ENCODE measurements around the gene NKX1-1. TPM values are rescaled to one million over a fixed set of nuclear protein-coding genes. Genes with fewer than 3 reads are reported as not detected.

Gene NKX1-1
- total and polyA plus RNA-seq, 2 of the 8 experiments (the other 6 are each of a cell fraction or from before 2014, with no cell fraction given) = not detected

GRCh38 chr4:1376841-1377605, 29.2 kb downstream of the NKX1-1 start (continued):
- TF ChIP-seq MAX (IDR thresholded peaks at IDR 0.05) (no peak), RFX5 (IDR thresholded peaks at IDR 0.05; ENCODE audit: borderline replicate concordance, low read depth, low read length) (no peak), HDAC6 (IDR thresholded peaks at IDR 0.05; ENCODE audit: low read depth, low read length) (no peak), RAD21 (IDR thresholded peaks at IDR 0.05 in 1 of 2, conservative IDR thresholded peaks at IDR 0.05 in 1 of 2; ENCODE audit: low read depth in 2 of 2, low read length in 2 of 2) (peak; percentile 43), EZH2 (IDR thresholded peaks at IDR 0.05; ENCODE audit: low read depth, low read length, severe bottlenecking) (no peak), USF2 (IDR thresholded peaks at IDR 0.05; ENCODE audit: low read length) (no peak), YY1 (IDR thresholded peaks at IDR 0.05; ENCODE audit: low read depth, low read length) (no peak), SP4 (IDR thresholded peaks at IDR 0.05; ENCODE audit: low read length) (no peak), GABPA (IDR thresholded peaks at IDR 0.05; ENCODE audit: borderline replicate concordance, insufficient read depth, low read length) (0 out of 2 replicates have a peak, but pooled peaks have one; percentile 40), FOSL1 (IDR thresholded peaks at IDR 0.05; ENCODE audit: insufficient read depth, low read depth, low read length) (no peak), RNF2 (IDR thresholded peaks at IDR 0.05; ENCODE audit: borderline replicate concordance, low read depth, low read length, missing control alignments, poor library complexity, severe bottlenecking) (no peak), BCL11A (IDR thresholded peaks at IDR 0.05; ENCODE audit: low read depth in 2 of 2, low read length in 2 of 2) (no peak), JUND (IDR thresholded peaks at IDR 0.05; ENCODE audit: low read length) (no peak), SIX5 (IDR thresholded peaks at IDR 0.05; ENCODE audit: low read depth, low read length) (no peak), SIN3A (conservative IDR thresholded peaks at IDR 0.05 in 1 of 2, IDR thresholded peaks at IDR 0.05 in 1 of 2; ENCODE audit: low read depth in 1 of 2, low read length in 2 of 2) (no peak)

All from H1 (cell line).